Stimulated activated CD4-positive, alpha-beta T cell treated with anti-CD3 and anti-CD28 coated beads, TNF-alpha, amount 100 ng/mL, for 48 hours (primary cell): ENCODE measurements around the gene SEC14L6.

Experiments
- DNase-seq, 3 donors: peaks; one replicate each; pipeline ENCODE4 v3.0.0-alpha.2; 2020; ENCODE audit warnings: low read depth in 3 of 3

The SEC14L6 gene

DNA sequence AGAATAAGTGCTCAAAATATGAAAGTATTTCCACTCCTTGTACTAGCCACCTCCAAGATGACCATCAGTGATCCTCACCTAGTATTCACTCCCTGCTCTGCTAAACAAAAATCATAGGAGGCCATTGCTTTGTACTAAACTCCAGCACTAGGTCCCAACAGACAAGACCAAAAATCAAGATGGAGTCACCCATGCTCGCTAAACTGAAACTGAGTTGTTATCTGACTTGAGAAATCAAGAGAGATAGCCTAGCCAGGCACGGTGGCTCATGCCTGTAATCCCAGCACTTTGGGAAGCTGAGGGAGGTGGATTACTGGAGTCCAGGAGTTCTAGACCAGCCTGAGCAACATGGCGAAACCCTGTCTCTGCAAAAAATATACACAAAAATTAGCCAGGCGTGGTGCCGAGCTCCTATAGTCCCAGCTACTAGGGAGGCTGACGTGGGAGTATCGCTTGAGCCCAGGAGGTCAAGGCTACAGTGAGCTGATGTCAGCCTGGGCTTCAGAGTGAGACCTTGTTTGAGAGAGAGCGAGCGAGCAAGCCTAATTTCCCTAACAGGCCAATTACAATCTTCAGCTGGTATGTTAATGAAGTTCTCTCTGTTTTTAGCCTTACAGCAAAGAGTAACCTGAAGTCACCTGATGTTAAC lies 9.3 kb downstream of the SEC14L6 start:
- DNase-seq, result no peak

- no peak for DNase-seq
Observed at GRCh38 chr22:30535182-30535581, 11.4 kb downstream of the SEC14L6 start.

GRCh38 chr22:30531651-30532608 lies 14.6 kb downstream of the SEC14L6 start:
- DNase-seq, result no peak

- no peak for DNase-seq
Observed at GRCh38 chr22:30526656-30527055, 19.9 kb downstream of the SEC14L6 start.

- DNase-seq, result no peak
Observed at GRCh38 chr22:30523646-30524489, 22.7 kb downstream of the SEC14L6 start.

DNA sequence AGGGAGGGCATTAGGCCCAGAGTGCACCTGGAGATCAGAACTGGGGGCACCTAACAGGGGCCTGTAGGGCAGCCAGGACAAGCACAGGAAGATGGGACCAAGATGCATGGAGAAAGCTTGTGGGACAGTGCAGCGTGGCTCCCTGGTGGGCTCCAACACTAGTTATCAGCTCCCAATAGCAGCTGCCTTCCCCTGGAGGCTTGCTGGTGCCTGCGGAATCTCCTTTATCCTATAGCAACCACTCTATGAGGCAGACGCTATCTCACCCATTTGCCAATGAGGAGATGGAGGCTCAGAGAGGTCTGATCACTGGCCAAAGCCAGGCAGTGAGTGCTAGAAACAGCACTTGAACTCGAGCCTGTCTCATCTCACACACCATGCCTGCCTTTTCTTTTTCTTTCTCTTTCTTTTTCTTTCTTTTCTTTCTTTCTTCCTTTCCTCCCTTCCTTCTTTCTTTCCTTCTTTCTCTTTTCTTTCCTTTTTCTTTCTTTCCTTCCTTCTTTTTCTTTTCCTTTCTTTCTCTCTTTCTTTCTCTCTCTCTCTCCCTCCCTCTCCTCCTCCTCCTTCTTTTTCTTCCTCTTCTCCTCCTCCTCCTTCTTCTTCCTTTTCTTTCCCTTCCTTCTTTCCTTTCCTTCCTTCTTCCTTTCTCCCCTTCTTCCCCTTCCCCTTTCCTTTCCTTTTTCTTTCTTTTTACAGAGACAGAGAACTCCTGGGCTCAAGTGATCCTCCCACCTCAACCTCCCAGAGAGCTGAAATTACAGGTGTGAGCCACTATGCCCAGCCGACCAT lies 25.0 kb downstream of the SEC14L6 start:
- no peak for DNase-seq

DNA sequence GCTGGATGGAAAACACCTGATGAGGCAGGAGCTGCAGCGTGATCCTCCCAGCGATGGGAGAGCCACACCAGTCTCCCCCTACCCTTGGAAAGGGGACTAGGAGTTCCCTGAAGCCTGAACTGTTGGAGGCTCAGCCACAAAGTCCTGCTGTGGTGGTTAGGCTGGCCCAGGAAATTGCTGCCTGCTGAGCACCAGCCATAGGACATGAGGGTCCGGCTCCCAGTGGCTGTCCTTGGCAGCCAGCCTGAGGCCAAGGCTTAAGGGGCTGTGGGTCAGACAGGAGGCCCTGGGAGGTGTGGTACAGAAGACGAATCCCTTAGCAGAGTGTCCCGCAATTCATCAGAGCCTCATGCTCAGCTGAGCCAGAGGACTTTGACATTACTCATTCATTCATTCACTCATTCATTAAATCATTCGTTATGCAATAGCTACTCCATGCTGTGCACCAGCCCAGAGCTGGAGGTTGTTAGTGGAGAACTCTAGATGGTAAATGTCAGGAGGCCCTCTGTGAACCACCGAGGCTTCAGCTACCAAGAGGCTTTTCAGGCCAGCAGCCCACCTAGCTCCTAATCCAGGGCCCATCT lies 26.6 kb downstream of the SEC14L6 start:
- DNase-seq, result no peak

DNA sequence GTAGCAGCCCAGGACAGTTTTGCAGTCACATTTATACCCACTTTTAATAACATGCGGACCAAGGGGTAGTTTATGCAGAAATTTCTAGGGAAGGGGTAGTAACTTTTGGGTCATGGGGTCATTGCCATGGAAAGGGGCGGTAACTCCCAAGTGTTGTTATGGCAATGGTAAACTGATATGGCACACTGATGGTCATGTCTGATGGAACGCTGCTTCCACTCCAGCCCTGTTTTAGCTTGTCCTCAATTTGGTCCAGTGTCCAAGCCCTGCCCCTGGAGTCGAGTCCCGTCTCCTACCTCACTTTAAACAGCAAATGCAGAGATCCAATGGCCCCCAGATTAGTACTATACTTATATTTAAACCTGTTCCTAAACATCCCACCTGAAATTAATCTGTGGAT lies 29.8 kb downstream of the SEC14L6 start:
- DNase-seq, result no peak

DNA sequence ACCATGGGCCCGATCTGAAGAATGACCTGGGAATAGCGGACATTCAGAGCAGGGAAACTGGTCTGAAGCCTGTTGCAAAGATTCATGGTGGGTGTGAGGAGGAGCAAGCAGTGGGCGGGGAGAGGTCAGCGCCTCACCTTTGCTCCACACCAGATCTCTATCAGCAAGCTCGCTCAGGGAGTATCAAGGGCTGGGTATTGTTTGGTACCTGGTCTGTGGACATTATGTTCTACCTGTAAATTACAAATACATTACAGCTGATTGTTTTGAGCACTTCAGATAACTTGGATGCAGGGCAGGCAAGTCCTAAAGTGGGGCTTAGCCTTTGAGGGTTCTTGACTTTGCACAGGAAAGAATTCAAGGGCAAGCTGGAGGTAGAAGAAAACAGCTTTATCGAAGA lies 30.3 kb downstream of the SEC14L6 start:
- no peak for DNase-seq

DNA sequence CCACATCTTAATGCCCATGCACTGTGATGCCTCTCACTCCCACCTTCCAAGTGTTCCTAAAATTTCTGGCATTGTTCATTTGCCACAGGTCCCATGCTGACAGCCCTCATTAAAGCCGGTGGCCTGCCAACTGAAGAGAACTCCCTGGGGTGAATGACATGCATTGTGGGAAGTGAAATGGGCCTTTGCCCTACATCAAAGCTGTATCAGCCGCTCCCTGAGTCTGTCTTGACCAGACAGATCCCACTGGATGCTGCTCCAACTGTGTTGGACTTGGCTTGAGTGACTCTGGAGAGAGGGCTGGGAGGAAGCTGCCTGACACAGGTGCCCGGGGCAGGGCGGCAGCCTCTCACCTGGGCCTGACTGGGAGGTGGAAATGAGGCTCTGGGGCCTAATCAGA lies 32.3 kb downstream of the SEC14L6 start:
- no peak for DNase-seq

GRCh38 chr22:30513462-30513861 lies 33.1 kb downstream of the SEC14L6 start:
- no peak for DNase-seq

DNA sequence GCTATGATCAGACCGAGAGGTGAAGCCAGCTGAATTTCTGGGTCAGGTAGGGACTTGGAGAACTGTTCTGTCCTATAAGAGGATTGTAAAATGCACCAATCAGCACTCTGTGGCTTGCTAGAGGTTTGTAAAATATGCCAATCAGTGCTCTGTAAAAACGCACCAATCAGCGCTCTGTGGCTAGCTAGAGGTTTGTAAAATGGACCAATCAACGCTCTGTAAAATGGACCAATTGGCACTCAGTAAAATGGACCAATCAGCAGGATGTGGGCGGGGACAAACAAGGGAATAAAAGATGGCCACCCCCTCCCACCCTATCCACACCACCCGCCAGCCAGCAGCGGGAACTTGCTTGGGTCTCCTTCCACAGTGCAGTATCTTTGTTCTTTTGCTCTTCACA lies 34.6 kb downstream of the SEC14L6 start:
- no peak for DNase-seq

DNA sequence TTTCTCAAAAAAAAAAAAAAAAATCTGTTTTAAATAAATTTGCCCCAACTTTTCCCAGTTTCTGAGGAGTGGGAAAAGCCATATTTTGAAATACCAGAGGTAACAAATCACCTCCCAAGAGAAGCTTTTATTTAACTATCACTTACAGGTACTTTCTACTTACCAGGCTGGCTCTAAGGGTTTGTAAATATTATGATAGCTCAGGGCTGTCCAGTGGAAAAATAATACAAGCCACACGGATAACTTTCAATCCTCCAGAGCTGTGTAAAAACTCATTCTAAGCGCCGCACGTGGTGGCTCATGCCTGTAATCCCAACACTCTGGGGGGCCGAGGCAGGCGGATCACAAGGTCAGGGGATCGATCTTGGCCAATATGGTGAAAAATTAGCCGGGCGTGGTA lies 35.4 kb downstream of the SEC14L6 start:
- DNase-seq, result no peak

DNA sequence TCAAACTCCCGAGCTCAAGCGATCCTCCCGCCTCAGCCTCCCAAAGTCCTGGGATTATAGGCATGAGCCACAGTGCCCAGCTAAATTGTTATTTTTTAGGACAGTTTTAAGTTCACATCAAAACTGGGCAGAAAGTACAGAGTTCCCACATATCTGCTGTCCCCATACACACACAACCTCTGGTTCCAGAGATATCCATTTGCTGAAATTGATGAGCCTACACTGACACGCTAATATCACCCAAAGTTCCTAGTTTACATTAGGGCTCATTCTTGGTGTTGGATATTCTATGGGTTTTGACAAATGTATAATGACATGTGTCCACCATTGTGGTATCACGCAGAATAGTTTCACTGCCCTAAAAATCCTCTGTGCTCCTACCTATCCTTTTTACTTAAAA lies 38.3 kb downstream of the SEC14L6 start:
- no peak for DNase-seq

- DNase-seq, result no peak
Observed at GRCh38 chr22:30507670-30508069, 38.9 kb downstream of the SEC14L6 start.

GRCh38 chr22:30506507-30506968 lies 40.0 kb downstream of the SEC14L6 start:
- DNase-seq, result no peak

GRCh38 chr22:30503551-30503950 lies 43.0 kb downstream of the SEC14L6 start:
- no peak for DNase-seq

DNA sequence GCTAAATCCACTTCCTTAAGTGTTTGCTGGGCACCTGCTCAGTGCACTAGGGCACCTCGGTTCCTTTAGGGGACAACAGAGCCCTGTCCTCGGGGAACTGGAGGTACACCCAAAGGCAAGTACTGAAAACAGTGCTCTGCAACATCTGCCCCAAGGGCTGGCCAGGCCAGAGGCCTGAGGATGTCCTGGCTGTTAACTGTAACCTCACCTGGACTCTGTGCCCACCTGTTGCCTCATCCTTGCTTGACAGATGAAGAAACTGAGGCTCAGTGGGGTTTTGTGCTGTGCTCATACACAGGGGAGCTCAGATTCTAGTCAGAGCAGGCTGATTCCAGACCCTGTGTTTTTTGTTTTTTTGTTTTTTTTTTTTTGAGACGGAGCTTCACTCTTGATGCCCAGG lies 43.6 kb downstream of the SEC14L6 start:
- DNase-seq, result no peak

DNA sequence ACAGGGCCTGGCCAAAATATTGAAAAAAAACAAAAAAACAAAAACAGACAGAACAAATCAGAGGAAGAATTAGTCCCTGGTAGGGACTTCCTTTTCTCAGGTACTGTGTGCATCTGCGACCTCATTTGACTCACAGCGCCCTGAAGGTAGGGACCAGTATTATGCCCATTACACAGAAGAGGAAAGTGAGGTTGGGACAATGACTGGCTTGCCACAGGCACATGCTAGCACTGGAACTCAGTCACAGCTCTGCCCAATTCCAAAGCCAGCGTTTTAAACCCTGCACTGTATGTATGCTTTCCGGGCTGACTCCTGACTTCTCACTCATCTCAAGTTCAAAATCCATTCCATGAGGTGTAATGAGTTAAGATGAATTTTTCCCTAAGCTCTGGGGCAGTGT lies 44.4 kb downstream of the SEC14L6 start:
- no peak for DNase-seq

DNA sequence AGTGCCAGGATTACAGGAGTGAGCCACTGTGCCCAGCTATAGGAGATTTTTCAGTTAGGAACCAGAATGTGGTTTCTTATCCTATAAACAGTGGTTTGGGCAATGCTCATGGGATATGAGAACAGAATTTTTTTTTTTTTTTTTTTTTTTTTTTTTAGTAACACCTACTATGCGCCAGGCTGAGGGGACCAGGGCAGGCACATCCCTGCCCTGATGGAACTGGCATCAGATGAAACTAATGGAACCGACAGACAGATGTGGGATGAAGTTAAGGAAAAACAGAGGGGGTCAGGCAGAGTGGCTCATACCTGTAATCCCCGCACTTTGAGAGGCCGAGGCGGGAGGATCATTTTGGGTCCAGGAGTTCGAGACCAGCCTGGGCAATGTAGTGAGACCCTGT lies 45.9 kb downstream of the SEC14L6 start:
- no peak for DNase-seq
